ENCODE data around the gene TCF7L2.

TCF7L2 gene

DNA sequence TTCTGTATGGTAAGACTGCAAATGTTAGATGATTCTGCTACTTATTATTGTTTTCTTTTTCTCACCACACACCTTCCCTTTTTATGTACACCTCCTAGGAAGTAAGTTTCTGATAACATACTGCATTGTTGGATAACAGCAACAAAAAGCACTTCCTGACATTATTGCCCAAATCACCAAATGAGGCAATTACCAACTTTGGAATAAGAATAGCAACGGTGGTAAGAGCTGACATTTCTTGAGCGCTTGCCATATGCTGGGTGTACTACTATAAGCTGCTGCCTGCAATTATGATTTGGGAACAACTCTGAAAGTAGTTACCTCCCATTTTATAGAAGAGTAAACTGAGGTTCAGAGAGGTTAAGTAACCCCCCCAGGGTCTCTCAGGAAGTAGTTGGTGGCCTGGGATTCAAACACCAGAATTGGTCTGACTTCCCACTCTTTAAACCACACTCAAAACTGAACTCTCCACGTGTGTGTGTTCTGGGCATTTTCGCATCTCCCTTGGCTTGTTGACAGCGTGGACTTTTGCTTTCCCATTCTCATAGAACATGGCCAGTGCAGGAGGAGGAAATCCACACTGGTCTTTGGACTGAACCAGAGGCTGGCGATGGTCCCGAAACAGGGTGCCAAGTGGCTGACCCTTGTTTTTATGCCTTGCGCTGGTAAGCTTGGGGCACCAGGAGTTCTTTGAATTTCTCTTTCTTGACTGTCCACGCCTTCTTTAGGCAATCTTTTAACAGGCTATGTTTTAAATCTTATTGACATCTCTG is 71.4 kb downstream of the TCF7L2 start:
- no peak for DNase-seq (ENCODE audit: low read depth in 2 of 2)

GRCh38 chr10:113022265-113022664 is 72.2 kb downstream of the TCF7L2 start:
- DNase-seq (ENCODE audit: low read depth in 2 of 2): no peak

DNA sequence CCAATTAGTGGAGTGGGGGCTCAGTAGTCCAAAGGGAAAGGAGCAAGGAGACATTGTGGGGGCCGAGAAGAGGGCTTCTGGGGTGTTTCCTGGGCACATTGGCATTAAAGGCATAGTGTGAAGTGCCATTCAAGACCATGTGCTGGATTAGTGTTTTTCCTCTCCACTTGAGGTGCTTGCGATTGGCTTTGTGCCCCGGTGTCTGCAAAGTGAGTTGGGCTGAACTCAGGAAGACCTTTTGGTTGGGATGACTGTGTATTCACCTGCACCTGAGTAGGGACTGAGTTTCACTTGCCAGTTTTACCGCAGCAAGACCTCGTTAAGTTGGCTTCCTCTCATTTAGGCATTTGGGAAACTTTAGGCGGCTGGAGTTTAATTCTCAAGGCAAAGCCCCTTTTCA is 73.0 kb downstream of the TCF7L2 start:
- DNase-seq (ENCODE audit: low read depth in 2 of 2): no peak

- no peak for DNase-seq (ENCODE audit: low read depth in 2 of 2)
Measured at GRCh38 chr10:113024930-113025329, 74.9 kb downstream of the TCF7L2 start.

GRCh38 chr10:113025487-113025886 is 75.4 kb downstream of the TCF7L2 start:
- DNase-seq (ENCODE audit: low read depth in 2 of 2): no peak

DNA sequence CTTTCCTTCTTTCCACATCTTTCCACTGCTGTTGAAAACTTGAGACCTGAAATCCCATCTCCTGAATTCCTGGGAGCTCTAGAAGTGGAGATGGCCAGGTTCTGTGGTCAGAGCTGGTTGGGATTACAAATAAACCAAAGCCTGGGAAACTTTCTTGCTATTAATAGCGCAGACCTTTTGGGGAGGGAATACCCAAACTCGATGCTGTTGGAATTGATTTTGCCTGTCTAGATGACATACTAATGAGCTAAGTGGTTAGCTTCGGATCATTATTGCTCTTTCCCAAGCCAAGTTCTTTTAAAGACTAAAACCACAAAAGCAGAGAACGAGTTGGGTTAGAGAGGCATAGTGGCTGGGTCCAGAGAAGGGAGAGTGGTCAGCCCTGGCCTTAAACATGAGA is 76.6 kb downstream of the TCF7L2 start:
- DNase-seq (ENCODE audit: low read depth in 2 of 2): no peak

GRCh38 chr10:113027230-113027573 is 77.2 kb downstream of the TCF7L2 start:
- DNase-seq (ENCODE audit: low read depth in 2 of 2): no peak

DNA sequence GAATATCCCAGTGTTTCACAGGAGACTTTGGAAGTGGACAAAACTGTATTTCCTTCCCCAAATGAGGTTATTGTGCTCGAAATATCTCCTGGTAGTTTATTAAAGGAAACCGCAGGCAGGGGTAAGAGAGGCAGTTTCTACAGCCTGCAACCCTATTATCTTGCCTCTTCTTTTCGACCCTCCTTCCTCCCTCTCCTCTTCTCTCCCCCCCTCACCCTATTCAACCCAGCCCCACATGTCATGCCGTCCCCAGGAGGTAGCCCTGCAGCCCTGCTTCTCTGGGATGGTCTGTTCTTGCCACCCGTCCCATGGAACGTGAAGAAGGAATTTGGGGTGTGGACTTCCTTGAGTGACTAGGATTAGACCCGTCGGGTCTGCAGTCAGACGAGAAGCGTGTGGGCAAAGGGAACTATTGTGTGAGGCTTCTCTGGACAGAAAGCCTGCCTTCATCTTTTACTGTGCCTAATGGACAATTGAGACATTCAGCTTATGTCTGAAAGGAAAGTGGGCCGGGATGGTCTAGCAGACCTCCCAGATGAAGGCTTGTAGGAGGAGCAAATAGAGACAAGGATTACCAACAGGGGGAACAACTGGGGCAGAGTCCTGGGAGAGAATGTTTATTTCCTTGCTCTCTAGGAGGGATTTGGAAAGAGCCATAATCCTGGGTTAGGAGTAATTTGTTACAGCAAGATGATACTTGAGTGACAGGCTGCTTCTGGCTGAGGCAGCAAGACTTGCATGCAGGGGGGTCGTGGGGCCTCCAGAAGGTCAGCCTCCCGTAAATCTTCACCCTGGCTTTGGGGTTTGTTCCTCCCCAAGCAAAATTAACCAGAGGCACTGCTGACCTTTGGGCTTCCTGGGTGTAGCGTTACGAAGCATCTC is 77.8 kb downstream of the TCF7L2 start:
- DNase-seq (ENCODE audit: low read depth in 2 of 2): no peak

GRCh38 chr10:113028456-113029440 is 78.7 kb downstream of the TCF7L2 start:
- DNase-seq (ENCODE audit: low read depth in 2 of 2): no peak

DNA sequence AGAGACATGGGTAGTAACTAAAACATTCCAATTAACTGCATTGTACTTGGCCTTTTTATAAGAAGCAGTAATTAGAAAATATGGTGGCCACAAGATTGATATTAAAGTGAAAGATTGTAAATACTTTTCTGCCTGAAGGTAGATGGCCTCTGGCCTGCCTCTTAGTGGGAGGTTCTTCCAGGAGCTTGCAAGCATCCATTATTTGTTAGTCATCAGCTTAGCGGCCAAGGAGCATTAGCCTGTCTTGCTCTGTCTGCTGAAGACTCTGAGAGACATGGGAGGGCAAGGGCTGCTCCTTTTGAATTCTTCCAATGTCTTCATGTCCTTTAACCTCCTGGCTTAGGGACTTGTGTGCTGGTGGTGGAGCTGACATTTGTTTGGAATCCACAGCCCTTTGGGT is 80.4 kb downstream of the TCF7L2 start:
- no peak for DNase-seq (ENCODE audit: low read depth in 2 of 2)

GRCh38 chr10:113031147-113031546 is 81.1 kb downstream of the TCF7L2 start:
- DNase-seq (ENCODE audit: low read depth in 2 of 2): no peak

- no peak for DNase-seq (ENCODE audit: low read depth in 2 of 2)
Measured at GRCh38 chr10:113033991-113034390, 83.9 kb downstream of the TCF7L2 start.

DNA sequence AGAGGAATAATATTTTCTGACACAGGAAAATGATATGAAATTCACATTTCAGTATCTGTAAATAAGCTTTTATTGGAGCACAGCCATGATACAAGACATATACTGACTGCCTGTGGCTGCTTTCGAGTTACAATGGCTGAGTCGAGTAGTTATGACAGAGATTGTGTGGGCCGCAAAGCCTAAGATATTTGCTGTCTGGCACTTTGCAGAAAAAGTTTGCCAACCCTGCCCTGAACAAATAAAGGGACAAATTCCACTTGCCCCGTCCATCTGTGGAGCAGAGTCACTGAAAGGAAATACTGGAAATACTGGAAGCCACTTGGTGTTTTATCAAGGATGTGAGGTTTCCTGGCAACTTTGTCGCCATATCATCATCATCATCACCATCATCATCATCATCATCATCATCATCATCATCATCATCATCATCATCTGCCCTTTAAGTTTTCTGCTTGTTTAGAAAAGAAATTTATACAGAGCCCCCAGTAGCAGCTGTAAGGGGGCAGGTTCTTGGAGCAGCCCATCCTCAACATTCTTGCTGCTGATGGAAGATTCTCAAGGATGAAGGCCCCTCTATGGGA is 85.8 kb downstream of the TCF7L2 start:
- no peak for DNase-seq (ENCODE audit: low read depth in 2 of 2)

GRCh38 chr10:113036619-113037018 is 86.6 kb downstream of the TCF7L2 start:
- DNase-seq (ENCODE audit: low read depth in 2 of 2): no peak

DNA sequence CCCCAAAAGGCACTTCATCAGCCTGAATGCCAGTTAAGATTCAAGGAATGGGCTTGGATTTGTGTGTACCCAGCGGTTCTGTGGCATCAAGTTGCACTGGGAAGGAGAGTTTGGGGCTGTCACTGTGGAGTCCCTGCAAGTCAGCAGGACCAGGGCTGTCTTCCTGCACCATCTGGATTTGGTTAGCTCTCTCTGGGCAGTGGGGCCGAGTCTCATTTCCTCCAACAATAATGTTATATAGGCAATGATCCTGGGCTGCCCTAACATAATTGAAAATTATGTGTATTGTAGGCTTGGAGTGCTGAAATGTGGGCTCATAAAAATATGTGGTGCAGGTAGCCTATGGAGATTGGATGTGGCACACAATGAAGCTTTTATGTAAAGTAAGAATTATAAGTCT is 87.2 kb downstream of the TCF7L2 start:
- DNase-seq (ENCODE audit: low read depth in 2 of 2): no peak

DNA sequence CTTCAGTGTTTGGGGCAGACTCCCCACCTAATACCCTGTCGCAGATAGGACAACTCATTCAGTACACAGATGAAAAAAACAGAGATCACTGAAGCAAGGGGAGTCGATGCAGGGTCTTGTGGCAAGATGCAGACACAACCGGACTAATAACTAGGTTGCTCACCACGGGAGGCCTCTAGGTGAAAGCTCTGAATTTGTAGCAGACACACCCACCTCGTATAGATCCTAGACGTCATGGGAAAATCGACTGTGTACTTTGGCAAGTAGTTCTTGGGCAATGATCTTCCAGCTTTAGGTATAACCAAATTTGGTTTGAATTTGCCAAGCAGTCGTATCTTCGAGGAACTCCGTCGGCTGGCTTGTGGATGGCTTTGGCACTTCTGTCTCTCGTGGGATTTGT is 88.1 kb downstream of the TCF7L2 start:
- no peak for DNase-seq (ENCODE audit: low read depth in 2 of 2)

DNA sequence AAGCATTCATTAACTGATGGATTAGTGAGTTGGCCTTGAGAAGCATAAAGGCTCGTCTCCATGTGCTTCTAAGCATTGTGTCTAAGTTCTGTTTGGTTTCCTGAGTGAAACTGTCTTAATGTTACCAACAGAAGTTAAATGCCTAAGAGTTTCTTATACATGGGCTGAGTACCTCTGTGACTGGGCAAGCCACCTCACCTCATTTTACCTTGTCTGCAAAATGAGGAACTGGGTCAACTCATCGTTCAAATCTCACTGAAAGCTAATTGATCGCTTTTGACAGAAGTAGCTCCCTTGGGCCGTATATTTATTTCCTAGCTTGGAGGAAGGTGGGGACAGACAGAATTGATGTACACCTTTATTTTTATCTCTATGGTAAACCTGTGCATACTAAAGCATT is 88.9 kb downstream of the TCF7L2 start:
- no peak for DNase-seq (ENCODE audit: low read depth in 2 of 2)

DNA sequence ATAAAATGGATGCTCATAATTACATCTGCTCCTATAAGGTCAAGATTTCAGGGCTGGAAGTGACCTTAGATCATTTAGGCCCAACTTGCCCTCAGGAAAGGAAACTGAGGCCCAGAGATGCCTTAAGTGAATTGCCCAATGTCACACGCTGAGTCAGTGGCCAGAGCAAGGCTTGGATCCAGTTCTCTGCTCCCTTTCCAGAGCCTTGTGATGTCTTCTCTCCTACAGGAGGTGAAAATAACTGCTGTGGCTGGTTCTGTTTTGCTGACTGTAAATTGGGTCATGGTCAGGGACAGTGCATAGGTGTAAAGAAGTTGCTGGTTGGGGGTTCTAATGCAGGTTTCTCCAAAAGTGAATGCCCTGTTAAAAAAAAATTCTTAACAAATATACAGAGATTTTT is 91.3 kb downstream of the TCF7L2 start:
- no peak for DNase-seq (ENCODE audit: low read depth in 2 of 2)

DNA sequence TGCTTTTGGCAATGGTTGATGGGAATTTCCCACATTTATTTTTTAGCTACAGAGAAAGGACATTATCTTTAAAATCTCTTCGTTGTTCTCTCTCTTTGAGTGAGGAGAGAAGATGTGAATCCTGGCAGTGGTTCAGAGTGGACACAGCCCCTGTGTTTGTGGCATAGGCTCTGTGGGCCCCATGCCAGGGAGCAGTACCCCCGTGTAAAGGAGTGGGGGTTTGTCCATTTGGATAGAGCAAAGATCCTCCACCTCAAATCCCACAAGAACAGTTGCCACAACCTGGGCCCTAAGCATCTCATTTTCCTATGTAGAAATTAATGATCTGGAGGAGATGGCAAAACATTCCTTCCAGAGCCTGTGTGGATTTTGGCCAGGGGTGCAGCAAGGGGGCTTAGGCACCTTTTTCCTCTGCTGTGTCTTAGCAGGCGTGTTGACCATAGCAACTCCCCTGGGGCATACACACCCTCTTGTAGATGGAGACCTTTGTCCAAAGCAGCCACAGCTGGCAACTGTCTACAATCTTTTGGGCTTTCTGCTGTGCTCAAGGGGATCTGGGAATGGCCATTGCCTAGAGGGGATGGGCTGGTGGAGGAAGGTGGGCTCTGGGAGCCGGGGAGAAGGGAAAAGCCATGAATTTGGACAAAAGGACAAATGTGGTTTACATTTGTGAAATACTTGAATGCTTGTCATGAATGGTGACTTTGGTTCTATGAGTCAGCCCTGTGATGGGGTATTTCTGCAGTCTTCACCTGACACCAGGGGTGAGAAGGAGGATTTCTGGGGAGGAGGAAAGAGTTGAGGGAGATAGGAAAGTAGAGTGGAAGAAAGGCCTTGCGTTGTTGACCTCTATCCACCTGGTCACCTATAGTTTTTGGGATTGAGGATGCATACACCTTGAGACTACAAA is 92.0 kb downstream of the TCF7L2 start:
- DNase-seq (ENCODE audit: low read depth in 2 of 2): no peak

GRCh38 chr10:113042868-113043267 is 92.8 kb downstream of the TCF7L2 start:
- no peak for DNase-seq (ENCODE audit: low read depth in 2 of 2)

Data from stimulated activated CD4-positive, alpha-beta T cell treated with anti-CD3 and anti-CD28 coated beads, Interleukin-15, amount 100 ng/mL, for 48 hours (primary cell).